ENCODE measurements around the gene CDH24. TPM values are rescaled to one million over a fixed set of nuclear protein-coding genes. Genes with fewer than 3 reads are reported as not detected.
A peak's percentile ranks its signal among the peaks of the same experiment; 100 is the strongest.

The CDH24 gene
- total and polyA plus RNA-seq, 2 of the 13 experiments (the other 11 are each of a cell fraction or from before 2014, with no cell fraction given) = 0.69 to 0.99 TPM

DNA sequence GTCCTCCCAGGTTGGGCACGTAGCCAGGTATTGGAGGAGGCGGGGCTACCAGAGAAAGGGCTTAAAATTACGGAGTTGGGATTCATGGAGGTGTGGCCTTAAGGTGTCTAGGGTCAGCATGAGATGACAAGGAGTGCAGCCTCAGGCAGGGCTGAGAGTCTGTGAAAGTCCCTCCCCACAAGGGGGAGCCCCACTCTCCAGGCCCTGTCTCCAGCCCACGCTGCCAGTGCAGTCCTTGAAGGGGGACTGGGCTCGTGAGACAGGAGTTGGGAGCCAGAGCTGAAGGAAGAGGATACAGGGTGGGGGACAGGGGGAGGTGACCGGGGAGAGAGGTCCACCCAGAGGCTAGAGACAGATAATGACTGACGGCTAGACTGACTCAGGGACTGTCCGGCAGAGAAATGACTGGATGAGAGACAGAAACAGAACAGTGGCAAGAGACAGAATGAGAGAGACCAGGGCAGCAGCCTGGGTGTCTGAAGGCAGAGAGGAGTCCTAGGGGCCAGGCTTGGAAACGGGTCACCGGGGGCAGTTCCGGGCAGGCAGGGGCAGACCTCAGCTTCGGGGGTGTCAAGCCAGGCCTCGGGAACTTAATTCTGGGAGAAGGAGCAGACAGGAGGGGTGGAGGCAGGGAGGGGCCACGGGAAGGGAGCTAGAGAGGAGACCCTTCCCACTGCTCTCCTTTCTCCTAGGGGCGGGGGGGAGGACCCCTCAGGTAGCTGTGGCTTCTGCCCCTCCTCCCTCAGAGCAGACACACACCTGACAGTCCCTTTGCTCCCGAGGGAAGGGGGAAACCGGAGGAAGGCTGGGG is 970 bp downstream of the CDH24 start (continued):
- TF ChIP-seq ARID3A (IDR thresholded peaks at IDR 0.05; ENCODE audit: low read depth, low read length) (0 out of 2 replicates have a peak, but pooled peaks have one; percentile 30), ZNF703 (CRISPR knock-in tag; IDR thresholded peaks at IDR 0.05; ENCODE audit: borderline replicate concordance) (no peak), NCOR1 (IDR thresholded peaks at IDR 0.05; ENCODE audit: borderline replicate concordance, low read length) (no peak), SALL1 (CRISPR knock-in tag; IDR thresholded peaks at IDR 0.05) (peak; percentile 59; the same call in 1 of the 2 replicates), STAT5B (CRISPR knock-in tag; IDR thresholded peaks at IDR 0.05) (peak; percentile 68; the same call in 1 of the 2 replicates), SRY (CRISPR knock-in tag; IDR thresholded peaks at IDR 0.05) (no peak), RXRA (CRISPR knock-in tag; IDR thresholded peaks at IDR 0.05) (peak; percentile 39; the same call in 1 of the 2 replicates), SMYD3 (CRISPR knock-in tag; IDR thresholded peaks at IDR 0.05) (no peak), ASH2L (IDR thresholded peaks at IDR 0.05; ENCODE audit: insufficient read length, low read depth, low read length) (peak; percentile 77), SMAD9 (CRISPR knock-in tag; IDR thresholded peaks at IDR 0.05) (0 out of 2 replicates have a peak, but pooled peaks have one; percentile 74)
- TF ChIP-seq, protein P1, sequence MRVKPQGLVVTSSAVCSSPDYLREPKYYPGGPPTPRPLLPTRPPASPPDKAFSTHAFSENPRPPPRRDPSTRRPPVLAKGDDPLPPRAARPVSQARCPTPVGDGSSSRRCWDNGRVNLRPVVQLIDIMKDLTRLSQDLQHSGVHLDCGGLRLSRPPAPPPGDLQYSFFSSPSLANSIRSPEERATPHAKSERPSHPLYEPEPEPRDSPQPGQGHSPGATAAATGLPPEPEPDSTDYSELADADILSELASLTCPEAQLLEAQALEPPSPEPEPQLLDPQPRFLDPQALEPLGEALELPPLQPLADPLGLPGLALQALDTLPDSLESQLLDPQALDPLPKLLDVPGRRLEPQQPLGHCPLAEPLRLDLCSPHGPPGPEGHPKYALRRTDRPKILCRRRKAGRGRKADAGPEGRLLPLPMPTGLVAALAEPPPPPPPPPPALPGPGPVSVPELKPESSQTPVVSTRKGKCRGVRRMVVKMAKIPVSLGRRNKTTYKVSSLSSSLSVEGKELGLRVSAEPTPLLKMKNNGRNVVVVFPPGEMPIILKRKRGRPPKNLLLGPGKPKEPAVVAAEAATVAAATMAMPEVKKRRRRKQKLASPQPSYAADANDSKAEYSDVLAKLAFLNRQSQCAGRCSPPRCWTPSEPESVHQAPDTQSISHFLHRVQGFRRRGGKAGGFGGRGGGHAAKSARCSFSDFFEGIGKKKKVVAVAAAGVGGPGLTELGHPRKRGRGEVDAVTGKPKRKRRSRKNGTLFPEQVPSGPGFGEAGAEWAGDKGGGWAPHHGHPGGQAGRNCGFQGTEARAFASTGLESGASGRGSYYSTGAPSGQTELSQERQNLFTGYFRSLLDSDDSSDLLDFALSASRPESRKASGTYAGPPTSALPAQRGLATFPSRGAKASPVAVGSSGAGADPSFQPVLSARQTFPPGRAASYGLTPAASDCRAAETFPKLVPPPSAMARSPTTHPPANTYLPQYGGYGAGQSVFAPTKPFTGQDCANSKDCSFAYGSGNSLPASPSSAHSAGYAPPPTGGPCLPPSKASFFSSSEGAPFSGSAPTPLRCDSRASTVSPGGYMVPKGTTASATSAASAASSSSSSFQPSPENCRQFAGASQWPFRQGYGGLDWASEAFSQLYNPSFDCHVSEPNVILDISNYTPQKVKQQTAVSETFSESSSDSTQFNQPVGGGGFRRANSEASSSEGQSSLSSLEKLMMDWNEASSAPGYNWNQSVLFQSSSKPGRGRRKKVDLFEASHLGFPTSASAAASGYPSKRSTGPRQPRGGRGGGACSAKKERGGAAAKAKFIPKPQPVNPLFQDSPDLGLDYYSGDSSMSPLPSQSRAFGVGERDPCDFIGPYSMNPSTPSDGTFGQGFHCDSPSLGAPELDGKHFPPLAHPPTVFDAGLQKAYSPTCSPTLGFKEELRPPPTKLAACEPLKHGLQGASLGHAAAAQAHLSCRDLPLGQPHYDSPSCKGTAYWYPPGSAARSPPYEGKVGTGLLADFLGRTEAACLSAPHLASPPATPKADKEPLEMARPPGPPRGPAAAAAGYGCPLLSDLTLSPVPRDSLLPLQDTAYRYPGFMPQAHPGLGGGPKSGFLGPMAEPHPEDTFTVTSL (CRISPR knock-in tag; IDR thresholded peaks at IDR 0.05; ENCODE audit: borderline replicate concordance) = no peak
- TF ChIP-seq, protein P2, sequence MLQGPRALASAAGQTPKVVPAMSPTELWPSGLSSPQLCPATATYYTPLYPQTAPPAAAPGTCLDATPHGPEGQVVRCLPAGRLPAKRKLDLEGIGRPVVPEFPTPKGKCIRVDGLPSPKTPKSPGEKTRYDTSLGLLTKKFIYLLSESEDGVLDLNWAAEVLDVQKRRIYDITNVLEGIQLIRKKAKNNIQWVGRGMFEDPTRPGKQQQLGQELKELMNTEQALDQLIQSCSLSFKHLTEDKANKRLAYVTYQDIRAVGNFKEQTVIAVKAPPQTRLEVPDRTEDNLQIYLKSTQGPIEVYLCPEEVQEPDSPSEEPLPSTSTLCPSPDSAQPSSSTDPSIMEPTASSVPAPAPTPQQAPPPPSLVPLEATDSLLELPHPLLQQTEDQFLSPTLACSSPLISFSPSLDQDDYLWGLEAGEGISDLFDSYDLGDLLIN (CRISPR knock-in tag; IDR thresholded peaks at IDR 0.05; ENCODE audit: borderline replicate concordance) = no peak
- TF ChIP-seq, protein P3, sequence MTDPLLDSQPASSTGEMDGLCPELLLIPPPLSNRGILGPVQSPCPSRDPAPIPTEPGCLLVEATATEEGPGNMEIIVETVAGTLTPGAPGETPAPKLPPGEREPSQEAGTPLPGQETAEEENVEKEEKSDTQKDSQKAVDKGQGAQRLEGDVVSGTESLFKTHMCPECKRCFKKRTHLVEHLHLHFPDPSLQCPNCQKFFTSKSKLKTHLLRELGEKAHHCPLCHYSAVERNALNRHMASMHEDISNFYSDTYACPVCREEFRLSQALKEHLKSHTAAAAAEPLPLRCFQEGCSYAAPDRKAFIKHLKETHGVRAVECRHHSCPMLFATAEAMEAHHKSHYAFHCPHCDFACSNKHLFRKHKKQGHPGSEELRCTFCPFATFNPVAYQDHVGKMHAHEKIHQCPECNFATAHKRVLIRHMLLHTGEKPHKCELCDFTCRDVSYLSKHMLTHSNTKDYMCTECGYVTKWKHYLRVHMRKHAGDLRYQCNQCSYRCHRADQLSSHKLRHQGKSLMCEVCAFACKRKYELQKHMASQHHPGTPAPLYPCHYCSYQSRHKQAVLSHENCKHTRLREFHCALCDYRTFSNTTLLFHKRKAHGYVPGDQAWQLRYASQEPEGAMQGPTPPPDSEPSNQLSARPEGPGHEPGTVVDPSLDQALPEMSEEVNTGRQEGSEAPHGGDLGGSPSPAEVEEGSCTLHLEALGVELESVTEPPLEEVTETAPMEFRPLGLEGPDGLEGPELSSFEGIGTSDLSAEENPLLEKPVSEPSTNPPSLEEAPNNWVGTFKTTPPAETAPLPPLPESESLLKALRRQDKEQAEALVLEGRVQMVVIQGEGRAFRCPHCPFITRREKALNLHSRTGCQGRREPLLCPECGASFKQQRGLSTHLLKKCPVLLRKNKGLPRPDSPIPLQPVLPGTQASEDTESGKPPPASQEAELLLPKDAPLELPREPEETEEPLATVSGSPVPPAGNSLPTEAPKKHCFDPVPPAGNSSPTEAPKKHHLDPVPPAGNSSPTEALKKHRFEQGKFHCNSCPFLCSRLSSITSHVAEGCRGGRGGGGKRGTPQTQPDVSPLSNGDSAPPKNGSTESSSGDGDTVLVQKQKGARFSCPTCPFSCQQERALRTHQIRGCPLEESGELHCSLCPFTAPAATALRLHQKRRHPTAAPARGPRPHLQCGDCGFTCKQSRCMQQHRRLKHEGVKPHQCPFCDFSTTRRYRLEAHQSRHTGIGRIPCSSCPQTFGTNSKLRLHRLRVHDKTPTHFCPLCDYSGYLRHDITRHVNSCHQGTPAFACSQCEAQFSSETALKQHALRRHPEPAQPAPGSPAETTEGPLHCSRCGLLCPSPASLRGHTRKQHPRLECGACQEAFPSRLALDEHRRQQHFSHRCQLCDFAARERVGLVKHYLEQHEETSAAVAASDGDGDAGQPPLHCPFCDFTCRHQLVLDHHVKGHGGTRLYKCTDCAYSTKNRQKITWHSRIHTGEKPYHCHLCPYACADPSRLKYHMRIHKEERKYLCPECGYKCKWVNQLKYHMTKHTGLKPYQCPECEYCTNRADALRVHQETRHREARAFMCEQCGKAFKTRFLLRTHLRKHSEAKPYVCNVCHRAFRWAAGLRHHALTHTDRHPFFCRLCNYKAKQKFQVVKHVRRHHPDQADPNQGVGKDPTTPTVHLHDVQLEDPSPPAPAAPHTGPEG (CRISPR knock-in tag; IDR thresholded peaks at IDR 0.05) = no peak
